Measurements from ENCODE around the gene RBM12. TPM values are rescaled to one million over a fixed set of nuclear protein-coding genes. Genes with fewer than 3 reads are reported as not detected.

The RBM12 gene
- polyA plus RNA-seq, 1 donor (not counting 4 experiments of a cell fraction or from before 2014, with no cell fraction given): 98.9 TPM

GRCh38 chr20:35648836-35649235, 15.9 kb downstream of the RBM12 start:
- H3K27me3 ChIP-seq (ENCODE audit: control insufficient read depth, extremely low read depth, insufficient read depth, low read length): no peaks in the 10 kb centered on the region
- dilution Hi-C loops (cut with MboI; ENCODE audit: extremely low pct_ligation_motif_present, low sequenced_read_pairs): no loop called here
- H3K9me1 ChIP-seq (ENCODE audit: control insufficient read depth, extremely low read depth, insufficient read depth, low read length): peaks cover 5% of the 10 kb centered on the region
- no peak overlapping the region for H3K27ac ChIP-seq (ENCODE audit: control insufficient read depth, insufficient read depth, low read length)
- H3K4me1 ChIP-seq (ENCODE audit: control insufficient read depth, extremely low read depth, insufficient read depth, low read length): peaks cover 9% of the 10 kb centered on the region
- no peak overlapping the region for H3K9ac ChIP-seq (ENCODE audit: control insufficient read depth, extremely low read depth, insufficient read depth, low read length)
- H2AFZ ChIP-seq (ENCODE audit: control insufficient read depth, low read length): no peak overlapping the region
- no peaks in the 10 kb centered on the region for H3K9me3 ChIP-seq (ENCODE audit: control insufficient read depth, low read depth, low read length)
- H3K4me2 ChIP-seq (ENCODE audit: control insufficient read depth, extremely low read depth, insufficient read depth, low read depth, low read length): no peak overlapping the region
- H3K79me2 ChIP-seq (ENCODE audit: control insufficient read depth, insufficient read depth, low read length): peaks cover 93% of the 10 kb centered on the region
- no peak overlapping the region for H3K4me3 ChIP-seq (ENCODE audit: control insufficient read depth in 2 of 3, extremely low read depth in 1 of 3, insufficient read depth in 2 of 3, low read depth in 1 of 3, low read length in 3 of 3)
- DNase-seq (ENCODE audit: low read depth, low spot score) (no peak), FAIRE-seq (no peak)
- TF ChIP-seq EZH2 (IDR thresholded peaks at IDR 0.05; ENCODE audit: low read length) (no peak), CTCF (optimal IDR thresholded peaks at IDR 0.05 in 1 of 3, IDR thresholded peaks at IDR 0.05 in 1 of 3, conservative IDR thresholded peaks at IDR 0.05 in 1 of 3; ENCODE audit: extremely low read depth in 1 of 3, insufficient read depth in 2 of 3, low read length in 3 of 3) (no peak)
- peaks cover 7 to 26% of the 10 kb centered on the region in 2 experiments for H3K36me3 ChIP-seq (ENCODE audit: control insufficient read depth in 2 of 2, extremely low read depth in 1 of 2, insufficient read depth in 2 of 2, low read length in 2 of 2)
- H4K20me1 ChIP-seq (ENCODE audit: control insufficient read depth, extremely low read depth, insufficient read depth, low read length): peaks cover 27% of the 10 kb centered on the region

GRCh38 chr20:35644806-35645205, 19.9 kb downstream of the RBM12 start:
- dilution Hi-C loops (cut with MboI; ENCODE audit: extremely low pct_ligation_motif_present, low sequenced_read_pairs): no loop called here
- Histone ChIP-seq H3K27me3 (ENCODE audit: control insufficient read depth, extremely low read depth, insufficient read depth, low read length) (no peaks in the 10 kb centered on the region), H3K4me3 (ENCODE audit: control insufficient read depth in 2 of 3, extremely low read depth in 1 of 3, insufficient read depth in 2 of 3, low read depth in 1 of 3, low read length in 3 of 3) (no peak overlapping the region), H3K9me3 (ENCODE audit: control insufficient read depth, low read depth, low read length) (no peaks in the 10 kb centered on the region), H3K4me2 (ENCODE audit: control insufficient read depth, extremely low read depth, insufficient read depth, low read depth, low read length) (no peak overlapping the region), H4K20me1 (ENCODE audit: control insufficient read depth, extremely low read depth, insufficient read depth, low read length) (peaks cover 15% of the 10 kb centered on the region), H3K79me2 (ENCODE audit: control insufficient read depth, insufficient read depth, low read length) (peaks cover 82% of the 10 kb centered on the region), H3K9ac (ENCODE audit: control insufficient read depth, extremely low read depth, insufficient read depth, low read length) (no peak overlapping the region), H2AFZ (ENCODE audit: control insufficient read depth, low read length) (no peak overlapping the region), H3K36me3 (ENCODE audit: control insufficient read depth in 2 of 2, extremely low read depth in 1 of 2, insufficient read depth in 2 of 2, low read length in 2 of 2) (peaks cover 5 to 8% of the 10 kb centered on the region in 2 experiments), H3K9me1 (ENCODE audit: control insufficient read depth, extremely low read depth, insufficient read depth, low read length) (peaks cover 5% of the 10 kb centered on the region), H3K27ac (ENCODE audit: control insufficient read depth, insufficient read depth, low read length) (no peak overlapping the region), H3K4me1 (ENCODE audit: control insufficient read depth, extremely low read depth, insufficient read depth, low read length) (peaks cover 9% of the 10 kb centered on the region)
- DNase-seq (ENCODE audit: low read depth, low spot score): no peak
- TF ChIP-seq CTCF (optimal IDR thresholded peaks at IDR 0.05 in 1 of 3, IDR thresholded peaks at IDR 0.05 in 1 of 3, conservative IDR thresholded peaks at IDR 0.05 in 1 of 3; ENCODE audit: extremely low read depth in 1 of 3, insufficient read depth in 2 of 3, low read length in 3 of 3) (no peak), EZH2 (IDR thresholded peaks at IDR 0.05; ENCODE audit: low read length) (no peak)
- no peak for FAIRE-seq

Measured in keratinocyte (primary cell).